Keratinocyte (primary cell): ENCODE results near the gene GMIP. TPM values are rescaled to one million over a fixed set of nuclear protein-coding genes. Genes with fewer than 3 reads are reported as not detected.

Source experiments
- DNase-seq: peaks from one replicate; pipeline ENCODE4 v3.0.0-alpha.2; 2011; ENCODE audit warnings: low read depth, missing footprints, low spot score
- FAIRE-seq: peaks from 2 replicates; lab custom pipeline; 2011; peaks lifted over from hg19 to GRCh38; lab: Jason Lieb, UNC
- H2AFZ ChIP-seq: 2 replicates; pipeline ENCODE4 v1.6.0; 2012; ENCODE audit warnings: low read length, control low read depth, inconsistent platforms; ENCODE audit not compliant: control insufficient read depth
- H3K27ac ChIP-seq: 2 replicates; pipeline ENCODE4 v1.5.1; 2011; ENCODE audit warnings: low read length; ENCODE audit not compliant: control insufficient read depth, insufficient read depth
- H3K27me3 ChIP-seq: 3 replicates; pipeline ENCODE4 v1.6.0; 2011; ENCODE audit warnings: low read length; ENCODE audit not compliant: control insufficient read depth, insufficient read depth; ENCODE audit errors: extremely low read depth
- H3K36me3 ChIP-seq, 2 experiments: 2 replicates in 1 of 2; 3 replicates in 1 of 2; pipeline ENCODE4 v1.5.1; 2011; ENCODE audit warnings: low read length in 2 of 2, mild to moderate bottlenecking in 1 of 2; ENCODE audit not compliant: control insufficient read depth in 2 of 2, insufficient read depth in 2 of 2; ENCODE audit errors: extremely low read depth in 1 of 2
- H3K4me1 ChIP-seq: 3 replicates; pipeline ENCODE4 v1.5.1; 2011; ENCODE audit warnings: low read length; ENCODE audit not compliant: control insufficient read depth, insufficient read depth; ENCODE audit errors: extremely low read depth
- H3K4me2 ChIP-seq: 3 replicates; pipeline ENCODE4 v1.6.0; 2011; ENCODE audit warnings: low read depth, low read length; ENCODE audit not compliant: control insufficient read depth, insufficient read depth; ENCODE audit errors: extremely low read depth
- H3K4me3 ChIP-seq, 3 experiments: fragments of 200-600 bp in 1 of 3; sonication (generic) in 1 of 3; 2 replicates in 2 of 3; 3 replicates in 1 of 3; pipeline ENCODE4 v1.5.1; 2011 to 2016; ENCODE audit warnings: low read length in 3 of 3, mild to moderate bottlenecking in 3 of 3, control low read depth in 2 of 3, inconsistent platforms in 1 of 3, low read depth in 1 of 3, mixed read lengths in 1 of 3, mixed run types in 1 of 3, moderate library complexity in 1 of 3; ENCODE audit not compliant: control insufficient read depth in 2 of 3, insufficient read depth in 2 of 3; ENCODE audit errors: extremely low read depth in 1 of 3
- H3K79me2 ChIP-seq: 2 replicates; pipeline ENCODE4 v1.6.0; 2012; ENCODE audit warnings: low read length; ENCODE audit not compliant: control insufficient read depth, insufficient read depth
- H3K9ac ChIP-seq: 3 replicates; pipeline ENCODE4 v1.6.0; 2011; ENCODE audit warnings: low read length; ENCODE audit not compliant: control insufficient read depth, insufficient read depth; ENCODE audit errors: extremely low read depth
- H3K9me1 ChIP-seq: 3 replicates; pipeline ENCODE4 v1.6.0; 2011; ENCODE audit warnings: low read length; ENCODE audit not compliant: control insufficient read depth, insufficient read depth; ENCODE audit errors: extremely low read depth
- H3K9me3 ChIP-seq: 2 replicates; pipeline ENCODE4 v1.5.1; 2012; ENCODE audit warnings: low read depth, low read length; ENCODE audit not compliant: control insufficient read depth
- H4K20me1 ChIP-seq: 3 replicates; pipeline ENCODE4 v1.6.0; 2011; ENCODE audit warnings: low read length; ENCODE audit not compliant: control insufficient read depth, insufficient read depth; ENCODE audit errors: extremely low read depth
- EZH2 ChIP-seq: IDR thresholded peaks from one replicate; pipeline ENCODE4 v1.6.1; 2012; ENCODE audit warnings: inconsistent platforms, mild to moderate bottlenecking, low read length, moderate library complexity
- dilution Hi-C: fragments of 300-500 bp; cut with MboI; formaldehyde crosslinking; loops from one replicate; pipeline ENCODE4 v1.7.0; 2020; ENCODE audit warnings: low sequenced_read_pairs; ENCODE audit not compliant: extremely low pct_ligation_motif_present
- polyA plus RNA-seq, 5 experiments: library from polyadenylated mRNA; depleted of rRNA in 3 of 5; stranded (reverse) in 3 of 5; stranded (forward) in 1 of 5; unstranded in 1 of 5; fragments of >200 nt; gene quantifications; 1 replicate in 1 of 5; 2 replicates in 3 of 5; 3 replicates in 1 of 5; pipeline versions ENCODE4 v1.2.1 to v1.2.3, GENCODE V29; 2011 to 2012; ENCODE audit warnings: missing spikeins in 2 of 5, low read depth in 1 of 5, low replicate concordance in 1 of 5
- TF ChIP-seq, protein P1 (sequence below), 3 experiments: IDR thresholded peaks in 1 of 3; conservative IDR thresholded peaks in 1 of 3; optimal IDR thresholded peaks in 1 of 3; 2 replicates in 2 of 3; 3 replicates in 1 of 3; pipeline versions ENCODE3 to v1.5.1; 2011; ENCODE audit warnings: low read length in 3 of 3, mild to moderate bottlenecking in 3 of 3, moderate library complexity in 2 of 3, control low read depth in 1 of 3, inconsistent platforms in 1 of 3; ENCODE audit not compliant: insufficient read depth in 2 of 3; ENCODE audit errors: extremely low read depth in 1 of 3

The GMIP gene
- polyA plus RNA-seq, 1 donor (not counting 4 experiments of a cell fraction or from before 2014, with no cell fraction given) = 5.0 TPM

DNA sequence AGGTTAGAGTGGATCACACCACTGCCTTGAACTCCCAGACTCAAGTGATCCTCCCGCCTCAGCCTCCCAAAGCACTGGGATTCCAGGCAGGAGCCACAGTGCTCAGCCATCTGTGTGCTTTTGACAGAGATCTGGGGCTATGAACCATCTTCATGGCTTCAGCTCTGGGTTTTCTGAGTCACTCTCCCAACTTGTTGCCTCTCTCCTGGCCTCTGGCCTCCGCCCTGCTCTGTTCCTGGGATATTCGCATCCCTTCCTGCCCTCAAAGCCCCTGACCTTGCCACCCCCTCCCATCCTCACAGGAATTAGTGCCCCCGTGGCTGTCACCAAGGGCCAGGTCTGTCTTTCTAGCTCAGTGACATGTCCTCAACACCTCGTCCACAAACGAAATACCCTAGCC is 5.7 kb upstream of the GMIP start:
- dilution Hi-C loops = no loop called here

DNA sequence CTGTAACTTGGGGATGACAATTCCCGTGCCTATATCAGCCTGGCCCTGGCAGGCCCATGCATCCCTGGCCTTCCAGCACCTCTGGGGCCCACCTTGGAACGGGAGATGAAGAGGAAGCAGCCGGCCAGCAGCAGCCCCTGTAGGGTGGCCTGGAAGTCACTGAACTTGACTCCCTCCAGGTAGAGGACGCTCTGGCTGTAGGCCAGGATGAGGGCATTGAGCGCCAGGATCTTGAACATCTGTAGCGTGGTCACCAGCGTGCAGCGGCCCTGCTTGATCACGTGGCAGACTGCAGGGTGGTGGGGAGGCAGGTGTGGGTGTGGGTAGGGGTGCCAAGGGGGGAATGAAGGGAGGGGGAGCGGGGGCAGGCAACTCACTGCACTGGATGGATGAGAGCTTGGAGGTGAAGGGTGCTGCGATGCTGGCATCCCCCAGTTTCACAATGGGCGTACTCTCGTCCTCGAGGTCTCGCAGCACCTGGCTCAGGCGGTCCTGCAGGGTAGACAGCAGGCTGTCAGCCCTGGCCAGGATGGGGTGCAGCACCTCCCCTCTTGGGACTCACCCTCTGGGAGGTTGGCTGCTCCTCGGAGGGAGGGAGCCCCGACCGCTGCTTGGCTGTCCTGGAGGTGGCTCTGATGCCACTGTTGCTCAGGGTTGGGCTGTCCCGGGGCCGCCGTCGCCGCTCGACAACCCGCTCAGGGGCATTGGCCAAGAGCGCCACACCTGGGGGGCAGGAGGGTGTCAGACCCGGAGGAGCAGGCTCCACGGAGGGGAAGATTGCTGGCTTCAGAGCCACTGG is 3.8 kb upstream of the GMIP start:
- Histone ChIP-seq H3K4me3 (no peak overlapping the region), H2AFZ (no peak overlapping the region), H4K20me1 (no peaks in the 10 kb centered on the region), H3K27me3 (no peaks in the 10 kb centered on the region), H3K4me2 (no peak overlapping the region), H3K79me2 (peaks cover 3% of the 10 kb centered on the region), H3K9me1 (no peaks in the 10 kb centered on the region), H3K9me3 (no peaks in the 10 kb centered on the region), H3K9ac (no peak overlapping the region), H3K4me1 (peaks cover 8% of the 10 kb centered on the region), H3K27ac (no peak overlapping the region), H3K36me3 (peaks cover 23 to 38% of the 10 kb centered on the region in 2 experiments)
- DNase-seq = no peak
- TF ChIP-seq, protein P1, sequence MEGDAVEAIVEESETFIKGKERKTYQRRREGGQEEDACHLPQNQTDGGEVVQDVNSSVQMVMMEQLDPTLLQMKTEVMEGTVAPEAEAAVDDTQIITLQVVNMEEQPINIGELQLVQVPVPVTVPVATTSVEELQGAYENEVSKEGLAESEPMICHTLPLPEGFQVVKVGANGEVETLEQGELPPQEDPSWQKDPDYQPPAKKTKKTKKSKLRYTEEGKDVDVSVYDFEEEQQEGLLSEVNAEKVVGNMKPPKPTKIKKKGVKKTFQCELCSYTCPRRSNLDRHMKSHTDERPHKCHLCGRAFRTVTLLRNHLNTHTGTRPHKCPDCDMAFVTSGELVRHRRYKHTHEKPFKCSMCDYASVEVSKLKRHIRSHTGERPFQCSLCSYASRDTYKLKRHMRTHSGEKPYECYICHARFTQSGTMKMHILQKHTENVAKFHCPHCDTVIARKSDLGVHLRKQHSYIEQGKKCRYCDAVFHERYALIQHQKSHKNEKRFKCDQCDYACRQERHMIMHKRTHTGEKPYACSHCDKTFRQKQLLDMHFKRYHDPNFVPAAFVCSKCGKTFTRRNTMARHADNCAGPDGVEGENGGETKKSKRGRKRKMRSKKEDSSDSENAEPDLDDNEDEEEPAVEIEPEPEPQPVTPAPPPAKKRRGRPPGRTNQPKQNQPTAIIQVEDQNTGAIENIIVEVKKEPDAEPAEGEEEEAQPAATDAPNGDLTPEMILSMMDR (optimal IDR thresholded peaks at IDR 0.05 in 1 of 3, IDR thresholded peaks at IDR 0.05 in 1 of 3, conservative IDR thresholded peaks at IDR 0.05 in 1 of 3; ENCODE audit: extremely low read depth in 1 of 3, insufficient read depth in 2 of 3, low read length in 3 of 3) = no peak
- no peak for TF ChIP-seq EZH2
- dilution Hi-C loops = no loop called here
- FAIRE-seq = no peak

More for the DNA sequence above, 5.7 kb upstream of the GMIP start:
- no peak for DNase-seq
- H3K27ac ChIP-seq = no peak overlapping the region
- no peaks in the 10 kb centered on the region for H3K4me1 ChIP-seq
- no peak overlapping the region for H3K9ac ChIP-seq
- no peaks in the 10 kb centered on the region for H3K9me1 ChIP-seq
- H3K9me3 ChIP-seq = no peaks in the 10 kb centered on the region
- no peak for TF ChIP-seq EZH2
- TF ChIP-seq, protein P1 (optimal IDR thresholded peaks at IDR 0.05 in 1 of 3, IDR thresholded peaks at IDR 0.05 in 1 of 3, conservative IDR thresholded peaks at IDR 0.05 in 1 of 3; ENCODE audit: extremely low read depth in 1 of 3, insufficient read depth in 2 of 3, low read length in 3 of 3) = no peak
- no peak overlapping the region for H2AFZ ChIP-seq
- no peak overlapping the region for H3K4me3 ChIP-seq
- H3K36me3 ChIP-seq = peaks cover 28 to 49% of the 10 kb centered on the region in 2 experiments
- H4K20me1 ChIP-seq = no peaks in the 10 kb centered on the region
- H3K4me2 ChIP-seq = no peak overlapping the region
- H3K79me2 ChIP-seq = no peaks in the 10 kb centered on the region
- H3K27me3 ChIP-seq = no peaks in the 10 kb centered on the region
- no peak for FAIRE-seq
